Stimulated activated CD4-positive, alpha-beta T cell treated with anti-CD3 and anti-CD28 coated beads, Interleukin-1b, Interleukin-23, amount 100 ng/mL, for 4 hours (primary cell): ENCODE results near the gene CGB3.

Experiments
- DNase-seq, 2 donors: peaks; one replicate each; pipeline ENCODE4 v3.0.0-alpha.2; 2020; ENCODE audit warnings: low read depth in 2 of 2

CGB3 gene

DNA sequence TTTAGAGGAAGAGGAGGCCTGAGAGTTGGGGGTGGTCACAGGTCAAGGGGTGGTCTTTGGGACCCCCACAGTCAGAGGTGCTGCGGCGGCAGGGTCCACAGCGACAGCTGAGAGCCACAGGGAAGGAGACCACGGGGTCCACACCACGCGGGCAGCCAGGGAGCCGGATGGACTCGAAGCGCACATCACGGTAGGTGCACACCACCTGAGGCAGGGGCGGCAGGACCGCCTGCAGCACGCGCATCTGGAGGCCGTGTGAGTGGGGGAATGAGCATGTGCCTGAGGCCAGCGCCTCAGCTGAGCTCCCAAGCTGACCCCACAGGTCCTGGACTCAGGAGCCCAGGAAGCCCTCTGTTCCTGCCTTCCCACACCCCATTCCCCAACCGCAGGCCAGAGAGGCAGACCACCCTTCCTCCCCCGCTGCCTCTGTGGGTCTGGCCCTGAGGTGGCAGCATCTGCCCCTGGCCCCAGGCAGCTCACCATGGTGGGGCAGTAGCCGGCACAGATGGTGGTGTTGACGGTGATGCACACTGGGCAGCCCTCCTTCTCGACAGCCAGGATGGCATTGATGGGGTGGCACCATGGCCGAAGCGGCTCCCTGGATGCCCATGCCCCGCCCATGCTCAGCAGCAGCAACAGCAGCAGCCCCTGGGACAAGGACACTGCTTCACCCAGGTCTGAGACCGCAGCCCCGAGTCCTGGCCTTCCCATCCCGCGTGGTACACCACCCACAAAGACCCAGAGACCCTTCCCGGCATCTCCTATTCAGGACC, 7.9 kb downstream of the CGB3 start:
- DNase-seq, result no peak

DNA sequence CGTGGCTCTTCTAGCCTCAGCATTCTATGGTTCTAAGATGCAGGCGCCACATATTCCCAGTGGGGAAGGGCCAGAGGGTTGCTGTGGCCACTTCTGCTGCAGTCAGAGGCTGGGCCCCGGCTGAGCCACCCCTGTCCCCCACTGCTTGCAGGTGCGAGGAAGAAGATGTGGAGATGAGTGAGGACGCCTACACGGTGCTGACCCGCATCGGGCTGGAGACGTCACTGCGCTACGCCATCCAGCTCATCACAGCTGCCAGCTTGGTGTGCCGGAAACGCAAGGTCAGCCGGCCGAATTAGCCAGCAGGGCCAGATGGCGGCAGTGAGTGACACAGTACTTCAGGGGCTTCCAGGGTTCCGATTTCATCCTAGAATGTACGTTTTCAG, 9.3 kb downstream of the CGB3 start:
- no peak for DNase-seq

DNA sequence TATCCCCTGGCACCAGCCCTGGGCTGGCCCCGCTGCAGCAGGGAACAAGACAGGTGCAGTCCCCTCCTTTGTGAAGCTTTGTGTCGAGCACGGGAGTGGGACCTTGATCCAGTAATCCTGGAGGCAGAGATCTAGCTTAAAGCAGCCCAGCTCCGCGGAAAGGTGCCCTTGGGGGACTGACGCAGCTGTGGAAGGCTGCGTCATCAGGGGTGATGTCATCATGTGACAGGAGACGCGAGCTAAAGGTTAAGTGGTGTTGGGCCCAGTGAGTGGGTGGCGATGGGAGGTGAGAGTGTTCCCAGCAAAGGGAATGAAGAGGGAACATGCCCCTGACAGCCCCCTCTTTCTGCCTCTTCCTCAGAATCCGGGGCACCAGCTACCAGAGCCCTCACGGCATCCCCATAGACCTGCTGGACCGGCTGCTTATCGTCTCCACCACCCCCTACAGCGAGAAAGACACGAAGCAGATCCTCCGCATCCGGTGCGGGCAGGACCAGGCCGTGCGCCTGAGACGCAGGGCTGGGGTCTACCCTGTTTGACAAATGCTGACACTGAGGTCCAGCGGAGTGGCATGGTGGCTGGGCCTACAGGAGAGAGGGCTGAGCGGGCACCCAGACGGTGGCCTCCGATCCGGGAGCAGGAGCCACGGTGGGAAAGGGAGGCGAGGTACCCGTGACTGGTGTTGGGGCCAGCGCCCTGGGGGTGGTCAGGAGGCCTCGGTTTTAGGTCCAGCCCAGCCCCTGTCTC, 9.8 kb downstream of the CGB3 start:
- DNase-seq, result no peak

DNA sequence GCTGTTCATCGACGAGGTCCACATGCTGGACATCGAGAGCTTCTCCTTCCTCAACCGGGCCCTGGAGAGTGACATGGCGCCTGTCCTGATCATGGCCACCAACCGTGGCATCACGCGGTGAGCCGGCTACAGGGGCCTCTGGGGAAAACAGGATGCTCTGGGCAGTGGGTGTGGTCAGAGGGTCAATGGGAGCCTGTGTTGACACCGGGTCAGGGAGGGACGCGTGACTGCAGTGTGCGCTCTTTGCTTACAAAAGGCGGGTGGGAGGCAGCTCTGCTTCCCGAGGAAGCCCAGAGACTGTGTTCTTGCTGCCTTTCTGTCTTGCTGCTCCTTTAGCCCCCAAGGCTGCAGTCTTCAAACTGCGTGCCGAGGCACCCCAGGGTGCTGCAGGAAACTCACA, 12.9 kb downstream of the CGB3 start:
- DNase-seq, result no peak

DNA sequence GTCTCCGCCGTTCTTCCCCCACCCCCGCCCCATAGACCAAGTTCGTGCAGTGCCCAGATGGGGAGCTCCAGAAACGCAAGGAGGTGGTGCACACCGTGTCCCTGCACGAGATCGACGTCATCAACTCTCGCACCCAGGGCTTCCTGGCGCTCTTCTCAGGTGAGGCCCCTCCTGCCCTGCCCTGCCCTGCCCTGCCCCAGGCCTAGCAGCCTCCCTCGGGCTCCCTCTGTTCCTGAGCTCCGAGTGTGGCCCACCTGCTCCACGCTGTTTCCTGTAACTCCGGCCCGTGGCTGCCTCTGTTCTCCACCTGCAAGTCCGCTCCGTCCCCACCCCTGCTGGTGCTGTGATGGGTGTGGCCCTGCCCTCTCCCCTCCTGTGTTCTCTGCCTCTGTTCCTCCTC, 13.7 kb downstream of the CGB3 start:
- no peak for DNase-seq

DNA sequence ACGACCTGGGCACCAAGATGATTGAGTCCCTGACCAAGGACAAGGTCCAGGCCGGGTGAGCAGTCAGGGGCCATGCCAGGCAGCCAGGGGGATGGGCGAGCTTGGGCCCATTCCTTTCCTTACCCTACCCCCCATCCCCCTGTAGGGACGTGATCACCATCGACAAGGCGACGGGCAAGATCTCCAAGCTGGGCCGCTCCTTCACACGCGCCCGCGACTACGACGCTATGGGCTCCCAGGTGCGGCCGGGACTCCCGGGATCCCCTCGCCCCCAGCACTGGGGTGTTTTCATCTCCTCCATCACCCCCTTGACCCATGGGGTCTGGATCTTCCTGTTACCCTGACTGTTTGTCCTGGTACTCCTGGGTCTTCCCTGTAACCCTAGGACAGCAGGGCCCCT, 14.3 kb downstream of the CGB3 start:
- no peak for DNase-seq

DNA sequence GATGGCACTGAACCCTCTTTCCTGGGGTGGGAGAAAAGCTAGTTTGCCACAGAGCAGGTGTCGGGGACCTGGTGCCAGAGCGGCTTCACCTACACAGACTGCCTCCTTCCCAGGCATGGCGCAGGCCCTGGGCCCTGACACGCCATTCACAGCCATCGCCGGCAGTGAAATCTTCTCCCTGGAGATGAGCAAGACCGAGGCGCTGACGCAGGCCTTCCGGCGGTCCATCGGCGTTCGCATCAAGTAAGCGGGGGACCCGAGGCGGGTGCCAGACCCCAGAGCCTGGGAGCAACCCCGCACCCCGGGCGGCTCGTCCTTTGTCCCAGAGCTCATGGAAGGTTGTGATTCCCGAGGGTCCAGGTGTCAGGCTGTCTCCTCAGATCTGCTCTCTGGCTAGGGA, 17.2 kb downstream of the CGB3 start:
- no peak for DNase-seq

DNA sequence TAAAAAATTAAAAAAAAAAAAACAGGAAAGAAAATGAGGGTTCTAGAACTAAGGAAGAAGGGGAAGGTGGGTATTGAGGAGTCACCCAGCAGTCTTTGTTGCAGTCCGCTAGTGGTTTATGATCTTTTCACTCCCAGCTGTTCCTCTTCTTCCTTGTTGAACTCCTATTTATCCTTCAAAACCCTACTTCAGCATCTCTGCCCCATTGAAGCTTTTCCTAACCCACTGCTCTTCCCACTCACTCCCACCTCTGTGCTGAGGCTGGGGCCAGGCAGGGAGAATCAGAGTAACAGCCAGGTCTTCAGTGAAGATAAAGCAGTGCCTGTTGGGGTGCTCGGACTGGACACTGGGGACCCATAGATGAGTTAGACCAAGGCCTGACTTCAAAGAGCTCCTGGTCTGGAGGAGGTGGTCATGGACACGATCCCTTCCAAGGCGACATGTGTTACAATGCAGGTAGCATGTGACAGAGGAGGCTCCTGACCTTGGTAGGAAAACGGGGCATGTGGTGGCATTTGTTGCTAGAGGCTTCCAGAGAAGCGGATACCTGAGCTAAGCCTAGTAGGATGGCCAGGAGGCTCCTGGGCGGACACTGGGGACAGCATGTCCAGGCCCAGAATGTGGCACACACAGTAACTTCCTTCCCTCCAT, 19.0 kb downstream of the CGB3 start:
- DNase-seq, result no peak

DNA sequence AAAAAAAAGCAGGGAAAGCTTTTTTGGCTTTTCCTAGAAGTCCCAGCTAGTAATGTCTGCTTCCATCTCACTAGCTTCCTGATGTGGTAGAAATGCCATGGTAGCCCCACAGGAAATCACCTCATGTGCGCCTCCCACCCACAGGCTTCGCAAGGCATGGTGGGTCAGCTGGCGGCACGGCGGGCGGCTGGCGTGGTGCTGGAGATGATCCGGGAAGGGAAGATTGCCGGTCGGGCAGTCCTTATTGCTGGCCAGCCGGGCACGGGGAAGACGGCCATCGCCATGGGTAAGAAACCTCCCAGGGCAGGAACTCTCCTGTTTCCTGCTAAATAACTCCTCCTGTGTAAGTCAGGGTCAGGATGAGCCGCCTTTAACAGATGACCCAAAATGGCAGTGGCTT, 20.0 kb downstream of the CGB3 start:
- no peak for DNase-seq

DNA sequence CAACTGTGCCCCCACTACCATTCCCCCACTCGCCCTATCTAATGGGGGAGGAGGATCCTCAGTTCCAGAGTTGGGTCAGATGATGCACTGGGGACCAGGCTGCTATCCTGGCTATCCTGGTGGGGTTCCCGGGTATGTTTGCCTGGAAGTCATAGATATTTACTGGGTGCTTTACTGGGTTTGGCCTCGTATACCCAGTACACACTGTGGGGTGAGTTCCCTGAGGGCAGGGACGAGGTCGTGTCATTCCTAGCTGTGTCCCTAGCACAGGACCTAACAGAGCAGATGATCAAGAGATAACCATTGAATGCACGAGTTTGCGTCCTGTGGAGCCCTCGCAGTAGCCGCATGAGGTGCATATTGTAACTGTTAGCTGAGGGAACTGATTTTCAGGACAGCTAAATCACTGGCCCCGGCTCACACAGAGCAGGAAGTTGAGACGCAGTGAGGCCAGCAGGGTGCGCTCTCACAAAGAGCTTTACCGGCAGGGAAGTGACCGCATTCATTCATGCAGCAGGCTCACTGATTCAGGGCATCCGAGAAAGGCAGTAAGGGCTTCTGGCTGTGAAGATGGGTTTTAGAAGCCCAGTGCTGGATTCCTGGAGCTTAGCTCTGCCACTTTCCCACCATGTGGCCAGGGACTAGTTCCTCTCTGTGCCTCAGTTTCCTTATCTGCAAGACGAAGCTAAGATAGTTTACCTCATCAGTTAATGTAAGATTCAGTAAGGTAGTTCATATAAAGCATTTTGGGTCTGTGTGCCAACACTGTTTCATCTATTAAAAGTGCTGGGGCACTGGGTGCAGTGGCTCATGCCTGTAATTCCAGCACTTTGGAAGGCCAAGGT, 24.4 kb downstream of the CGB3 start:
- peak; percentile 47 to 62 for DNase-seq

DNA sequence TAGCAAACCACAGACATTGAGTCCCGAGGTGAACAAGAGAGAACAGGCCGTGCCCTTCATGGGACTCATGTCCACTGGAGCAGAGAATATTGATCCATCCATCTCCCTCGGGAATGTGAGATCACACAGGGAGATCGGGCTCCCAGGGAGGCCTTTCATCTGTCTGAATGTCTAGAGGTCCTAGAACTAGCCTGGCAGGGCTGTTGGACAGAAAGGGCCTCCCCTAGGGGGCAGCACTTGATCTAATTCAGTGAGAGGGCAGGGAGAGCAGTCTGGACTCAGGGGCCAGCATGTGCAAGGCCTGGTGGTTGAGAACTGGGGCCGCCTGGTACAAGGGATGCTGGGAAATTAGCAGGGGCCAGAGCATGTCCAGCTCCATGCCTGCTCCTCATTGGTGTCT, 26.2 kb downstream of the CGB3 start:
- DNase-seq, result no peak

DNA sequence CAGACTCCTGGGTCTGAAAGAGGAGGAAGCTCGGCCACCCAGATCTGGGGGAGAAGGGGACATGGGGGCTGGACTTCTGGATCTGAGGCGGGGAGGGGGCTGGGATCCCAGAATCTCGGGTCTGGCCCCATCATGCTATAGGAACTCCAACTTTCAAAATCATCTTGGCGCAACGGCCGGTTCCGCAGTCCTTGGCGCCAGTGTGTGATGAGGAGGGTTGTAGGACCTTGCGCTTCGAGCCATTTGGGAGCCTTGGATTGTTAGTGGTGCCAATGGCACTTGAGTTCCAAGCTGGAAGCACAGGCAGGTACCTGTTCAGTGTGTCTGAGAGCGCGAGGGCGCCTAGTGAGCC, 30.1 kb downstream of the CGB3 start:
- no peak for DNase-seq

DNA sequence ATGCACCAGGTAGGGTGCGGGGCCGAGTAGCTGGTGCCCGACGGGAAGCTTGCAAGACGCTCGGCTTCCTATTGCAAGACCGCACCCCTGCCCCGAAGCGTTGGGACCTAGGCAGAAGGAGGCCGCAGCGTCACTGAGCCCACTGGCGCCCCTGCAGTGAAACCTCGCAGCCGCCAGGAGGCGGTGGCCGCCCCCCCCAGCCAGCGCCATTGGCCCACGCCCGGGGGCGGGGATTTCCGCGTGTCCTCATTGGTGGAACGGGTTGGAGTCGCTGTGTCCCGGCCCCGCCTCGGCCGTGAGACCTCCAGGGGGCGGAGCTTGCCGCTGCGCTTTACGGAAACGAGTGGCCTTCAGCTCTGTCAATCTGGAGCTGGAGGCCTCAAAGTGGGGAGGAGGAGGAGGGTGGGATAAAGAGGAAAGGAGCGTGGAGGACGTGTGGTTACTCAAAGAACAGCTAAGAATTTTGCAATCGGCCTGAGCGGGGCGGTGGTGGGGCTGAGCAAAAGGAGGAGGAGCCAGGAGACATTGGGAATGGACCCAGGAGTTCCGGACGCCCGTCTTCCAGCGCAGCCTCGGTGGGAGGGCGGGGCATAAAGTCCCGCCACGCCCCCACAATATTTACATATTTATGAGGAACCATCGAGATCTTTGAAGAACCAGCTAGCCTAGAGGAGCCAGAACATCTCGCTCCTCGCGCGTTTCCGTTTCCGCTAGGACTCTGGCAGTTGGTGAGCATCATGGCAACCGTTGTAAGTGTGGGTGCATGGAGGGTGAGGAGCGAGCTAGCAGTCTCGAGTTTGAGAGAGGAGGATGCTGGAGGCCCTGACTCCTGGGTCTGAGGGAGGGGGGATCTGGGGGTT, 30.7 kb downstream of the CGB3 start, which contains the start of the genes GYS1 and RUVBL2:
GYS1 (minus strand) TSS at position 135 of the 860 bp plus-strand sequence. CDS start 197 bp downstream, outside the sequence.
RUVBL2 (plus strand) TSS at position 713 of the 860 bp plus-strand sequence; CDS start at position 738, 25 bp downstream.
- DNase-seq, result peak; percentile 98 to 99

DNA sequence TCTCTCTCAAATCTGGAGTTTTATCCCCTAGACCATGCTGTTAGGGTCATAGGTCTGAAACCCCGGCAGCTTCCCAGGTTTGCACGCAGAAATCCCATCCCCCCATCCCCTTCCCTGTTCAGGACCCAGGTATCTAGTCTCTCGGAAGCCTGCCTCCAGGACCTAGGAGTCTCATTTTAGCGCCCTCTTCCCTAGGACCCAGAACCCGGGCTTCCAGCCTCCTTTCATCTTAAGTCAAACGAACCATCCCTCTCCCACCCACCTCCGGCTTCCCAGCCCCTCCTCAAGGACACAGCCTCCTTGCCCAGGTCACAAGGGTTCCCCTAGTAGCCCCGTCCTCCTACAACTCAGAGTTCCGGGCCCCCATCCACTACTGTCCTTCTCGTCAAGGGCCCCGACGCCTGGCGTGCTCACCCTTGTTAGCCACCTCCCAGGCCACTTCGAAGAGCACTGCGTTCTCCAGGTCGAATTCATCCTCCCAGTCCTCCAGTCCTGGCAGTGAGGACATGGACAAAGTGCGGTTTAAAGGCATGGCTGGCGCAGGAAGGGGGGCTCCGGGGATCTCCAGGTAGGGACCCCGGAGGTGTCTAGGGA, 31.5 kb downstream of the CGB3 start:
- DNase-seq, result no peak

DNA sequence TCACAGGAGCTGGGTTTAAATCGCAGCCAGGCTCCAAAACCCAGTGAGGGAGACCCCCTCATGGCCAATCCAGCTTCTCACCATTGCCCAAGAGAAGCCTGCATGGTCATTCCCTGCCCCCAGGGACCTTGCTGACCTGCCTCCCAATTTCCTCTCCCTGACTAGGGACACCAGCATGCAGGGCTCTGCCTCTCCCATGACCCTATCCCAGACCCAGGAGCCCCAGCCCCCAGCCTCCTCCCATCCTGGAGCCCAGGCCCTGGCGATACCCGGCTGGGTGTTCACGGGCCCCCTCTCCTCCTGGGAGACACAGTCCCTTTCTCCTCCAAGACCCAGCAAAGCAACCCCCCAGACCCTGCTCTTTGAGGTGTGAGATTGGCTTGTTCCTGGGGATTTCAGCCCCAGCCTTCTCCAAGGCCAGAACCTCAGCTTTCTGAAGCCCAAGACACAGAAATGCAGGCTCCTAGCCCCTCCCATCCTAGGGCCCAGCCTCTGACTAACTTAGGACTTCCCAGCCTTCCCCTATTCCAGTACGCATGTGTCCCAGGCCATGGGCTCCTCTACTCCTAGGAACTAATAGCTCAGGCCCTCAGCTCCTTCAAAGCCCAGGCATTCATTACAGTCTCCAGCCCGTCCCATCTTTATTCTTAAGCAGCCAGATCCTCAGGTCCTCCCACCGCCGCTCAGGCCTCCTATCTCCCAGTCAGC, 32.1 kb downstream of the CGB3 start:
- no peak for DNase-seq

DNA sequence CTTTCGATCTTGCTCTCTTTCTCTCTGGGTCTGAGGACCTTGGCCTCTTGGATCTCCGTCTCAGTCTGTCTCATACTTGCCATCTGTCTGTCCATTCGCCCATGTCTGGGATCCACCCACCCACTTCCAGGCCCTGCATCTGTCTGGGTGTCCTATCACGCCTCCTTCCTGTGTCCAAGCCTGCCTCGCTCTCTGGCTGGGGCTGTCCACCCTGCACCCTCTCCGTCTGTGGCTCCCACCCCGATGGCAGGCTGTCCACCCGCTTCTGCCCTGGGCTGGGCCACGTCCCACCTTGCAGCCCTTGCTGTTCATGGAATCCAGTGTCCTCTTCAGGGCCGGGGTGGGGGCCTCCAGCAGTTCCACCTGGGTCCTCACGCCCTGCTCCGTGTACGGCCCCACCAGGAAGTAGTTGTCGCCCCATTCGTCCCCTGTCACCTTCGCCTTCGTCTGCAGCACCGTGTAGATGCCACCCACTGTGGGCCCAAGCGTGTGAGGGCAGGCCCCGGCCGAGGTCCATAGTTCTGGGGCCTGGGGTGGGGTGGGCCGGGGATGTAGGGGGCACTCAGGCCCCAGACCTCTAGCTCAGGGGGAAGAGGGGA, 33.0 kb downstream of the CGB3 start:
- DNase-seq, result no peak

DNA sequence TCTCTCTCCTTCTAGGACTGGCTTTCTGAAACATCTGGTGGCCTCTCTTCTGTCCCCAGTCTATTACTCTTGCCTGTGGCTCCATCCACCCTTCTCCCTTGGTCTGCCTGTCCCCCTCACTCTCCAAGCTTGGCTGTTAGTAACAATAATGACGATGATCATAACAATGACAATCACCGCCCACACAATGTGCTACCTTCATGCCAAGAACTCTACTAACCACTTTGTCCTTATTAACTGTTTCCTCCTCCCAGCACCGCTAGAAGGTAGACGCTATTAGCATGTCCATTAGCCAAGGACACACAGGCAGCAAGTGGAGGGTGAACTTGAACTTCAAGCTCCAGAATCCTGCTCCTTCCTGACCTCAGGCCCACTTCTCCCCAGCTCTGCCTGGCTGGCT, 33.7 kb downstream of the CGB3 start:
- no peak for DNase-seq

DNA sequence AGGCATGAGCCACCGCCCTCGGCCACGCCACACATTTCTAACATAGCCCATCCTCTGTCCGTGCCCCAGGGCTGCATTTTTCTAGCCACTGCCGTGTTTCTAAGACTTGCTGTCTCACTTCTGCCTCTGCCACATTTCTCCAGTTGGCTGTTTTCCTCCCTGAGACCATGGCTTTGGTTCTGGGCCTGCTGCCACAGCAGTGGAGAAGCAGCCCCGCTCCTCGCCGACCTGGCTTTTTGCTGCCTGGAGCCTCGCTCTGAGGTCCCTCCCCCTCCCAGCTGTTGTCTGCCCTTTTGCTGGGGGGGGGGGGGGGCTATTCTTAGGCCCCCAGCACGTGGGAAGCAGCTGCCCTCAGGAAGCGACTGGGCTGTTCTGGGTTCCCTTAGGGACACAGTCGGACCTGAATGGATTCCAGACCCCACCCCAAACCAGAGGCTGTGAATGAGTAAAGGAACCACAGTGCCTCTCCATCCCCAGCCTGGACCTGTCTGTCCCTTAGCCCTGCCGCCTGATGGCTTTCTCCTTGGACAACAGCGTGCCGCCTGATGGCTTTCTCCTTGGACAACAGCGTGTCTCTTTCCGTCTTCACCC, 34.3 kb downstream of the CGB3 start:
- no peak for DNase-seq

DNA sequence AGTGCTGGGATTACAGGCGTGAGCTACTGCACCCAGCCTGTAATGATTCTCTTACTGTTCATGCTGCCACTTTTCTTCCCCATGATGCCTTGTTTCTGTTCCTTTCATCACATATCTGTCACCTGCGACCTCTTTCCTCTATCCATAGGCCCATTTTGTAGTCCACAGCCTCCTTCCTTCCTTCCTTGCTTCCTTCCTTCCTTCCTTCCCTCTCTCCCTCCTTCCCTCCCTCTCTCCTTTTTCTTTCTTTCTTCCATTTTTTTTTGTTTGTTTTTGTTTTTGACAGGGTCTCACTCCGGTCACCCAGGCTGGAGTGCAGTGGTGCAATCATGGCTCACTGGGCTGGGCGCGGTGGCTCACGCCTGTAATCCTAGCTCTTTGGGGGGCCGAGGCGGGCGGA, 35.3 kb downstream of the CGB3 start:
- no peak for DNase-seq
